Measurements from ENCODE around the gene ATAD1.

ATAD1 gene

GRCh38 chr10:87799860-87800259, 18.2 kb downstream of the ATAD1 start:
- ATAC-seq: no peak

GRCh38 chr10:87798082-87798481, 19.9 kb downstream of the ATAD1 start:
- ATAC-seq: no peak

GRCh38 chr10:87794285-87794684, 23.7 kb downstream of the ATAD1 start:
- no peak for ATAC-seq

DNA sequence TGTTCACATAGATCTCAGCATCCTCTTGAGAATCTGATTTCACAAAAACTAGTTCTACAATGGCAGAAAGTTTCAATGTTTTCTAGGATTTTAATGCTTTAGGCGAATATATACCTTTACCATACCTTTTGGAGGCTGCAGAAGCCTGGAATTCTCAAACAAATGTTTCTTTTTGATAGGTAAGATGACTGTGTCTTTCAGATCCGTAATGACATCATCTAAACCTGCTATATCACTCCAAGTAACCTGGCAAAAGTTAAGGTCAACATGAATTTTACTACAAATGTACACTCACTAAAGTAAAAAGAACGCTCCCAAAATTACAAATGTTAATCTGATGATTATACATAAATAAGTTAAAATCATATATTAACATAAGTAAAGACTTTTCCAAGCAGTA, 27.8 kb downstream of the ATAD1 start:
- no peak for ATAC-seq

DNA sequence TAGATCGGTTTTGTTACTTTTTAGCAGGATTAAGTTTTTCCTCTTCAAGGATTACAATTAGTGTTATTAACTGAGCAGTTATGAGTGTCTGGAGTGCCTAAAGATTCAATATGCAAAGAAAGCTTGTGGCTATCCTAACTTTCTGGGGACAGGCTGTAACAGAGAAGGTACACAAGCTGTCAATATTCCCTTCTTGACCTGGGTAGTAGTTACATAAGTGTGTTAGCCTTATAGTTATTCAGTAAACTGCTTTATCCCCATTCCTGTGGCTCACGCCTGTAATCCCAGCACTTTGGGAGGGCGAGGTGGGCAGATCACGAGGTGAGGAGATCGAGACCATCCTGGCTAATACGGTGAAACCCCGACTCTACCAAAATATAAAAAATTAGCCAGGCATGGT, 31.6 kb downstream of the ATAD1 start:
- no peak for ATAC-seq

- no peak for ATAC-seq
Measured at GRCh38 chr10:87782721-87783120, 35.3 kb downstream of the ATAD1 start.

DNA sequence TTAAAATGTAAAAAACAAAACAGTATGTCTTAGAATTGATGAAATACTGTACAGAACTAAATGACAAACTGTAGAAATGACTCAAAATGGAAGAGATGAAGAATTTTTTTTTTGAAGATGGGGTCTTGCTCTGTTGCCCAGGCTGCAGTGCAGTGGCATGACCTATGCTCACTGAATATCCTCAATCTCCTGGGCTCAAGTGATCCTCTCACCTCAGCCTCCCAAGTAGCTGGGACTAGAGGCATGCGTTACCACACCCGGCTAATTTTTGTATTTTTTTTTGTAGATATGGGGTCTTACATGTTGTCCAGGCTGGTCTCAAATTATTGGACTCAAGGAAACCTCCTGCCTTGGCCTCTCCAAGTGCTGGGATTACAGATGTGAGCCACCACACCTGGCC, 36.5 kb downstream of the ATAD1 start:
- no peak for ATAC-seq

- no peak for ATAC-seq
Measured at GRCh38 chr10:87776328-87776727, 41.7 kb downstream of the ATAD1 start.

GRCh38 chr10:87775766-87776165, 42.3 kb downstream of the ATAD1 start:
- ATAC-seq: no peak

DNA sequence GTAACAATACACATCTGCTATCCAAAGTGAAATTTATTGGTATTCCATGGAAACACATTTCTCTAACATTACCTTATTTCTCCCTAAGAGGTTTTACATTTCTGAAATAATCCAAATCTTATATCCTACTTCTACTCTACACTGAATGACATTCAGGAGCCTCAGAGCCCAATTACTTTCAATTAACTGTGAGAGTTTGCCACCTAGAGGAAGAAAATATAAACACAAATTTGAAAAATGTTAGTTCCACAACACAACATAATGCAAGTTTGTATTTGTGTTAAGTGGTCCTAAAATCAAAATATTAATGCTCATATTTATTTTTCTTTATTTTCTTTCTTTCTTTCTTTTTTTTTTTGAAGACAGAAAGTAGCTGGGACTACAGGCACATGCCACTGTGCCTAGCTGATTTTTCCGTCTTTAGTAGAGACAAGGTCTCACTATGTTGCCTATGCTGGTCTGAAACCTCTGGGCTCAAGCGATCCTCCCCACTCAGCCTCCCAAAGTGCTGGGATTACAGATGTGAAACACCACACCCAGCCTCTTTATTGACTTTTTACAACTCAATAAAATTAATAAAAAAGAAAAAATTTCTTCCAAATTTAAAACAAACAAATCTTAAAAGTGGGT, 46.0 kb downstream of the ATAD1 start:
- ATAC-seq: no peak

DNA sequence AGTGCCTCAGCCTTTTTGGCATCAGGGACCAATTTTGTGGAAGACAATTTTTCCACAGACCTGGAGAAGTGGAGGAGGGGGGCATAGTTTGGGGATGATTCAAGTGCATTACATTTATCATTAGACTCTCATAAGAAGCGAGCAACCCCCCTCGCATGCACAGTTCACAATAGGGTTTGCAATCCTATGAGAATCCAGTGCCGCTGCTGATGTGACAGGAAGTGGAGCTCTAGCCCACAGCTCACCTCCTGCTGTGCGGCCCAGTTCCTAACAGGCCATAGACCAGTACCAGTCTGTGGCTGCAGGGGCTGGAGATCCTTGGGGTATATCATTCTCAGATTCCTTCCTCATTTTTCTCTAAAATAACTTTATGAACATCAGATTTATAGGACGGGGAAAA, 50.8 kb downstream of the ATAD1 start:
- ATAC-seq: no peak

DNA sequence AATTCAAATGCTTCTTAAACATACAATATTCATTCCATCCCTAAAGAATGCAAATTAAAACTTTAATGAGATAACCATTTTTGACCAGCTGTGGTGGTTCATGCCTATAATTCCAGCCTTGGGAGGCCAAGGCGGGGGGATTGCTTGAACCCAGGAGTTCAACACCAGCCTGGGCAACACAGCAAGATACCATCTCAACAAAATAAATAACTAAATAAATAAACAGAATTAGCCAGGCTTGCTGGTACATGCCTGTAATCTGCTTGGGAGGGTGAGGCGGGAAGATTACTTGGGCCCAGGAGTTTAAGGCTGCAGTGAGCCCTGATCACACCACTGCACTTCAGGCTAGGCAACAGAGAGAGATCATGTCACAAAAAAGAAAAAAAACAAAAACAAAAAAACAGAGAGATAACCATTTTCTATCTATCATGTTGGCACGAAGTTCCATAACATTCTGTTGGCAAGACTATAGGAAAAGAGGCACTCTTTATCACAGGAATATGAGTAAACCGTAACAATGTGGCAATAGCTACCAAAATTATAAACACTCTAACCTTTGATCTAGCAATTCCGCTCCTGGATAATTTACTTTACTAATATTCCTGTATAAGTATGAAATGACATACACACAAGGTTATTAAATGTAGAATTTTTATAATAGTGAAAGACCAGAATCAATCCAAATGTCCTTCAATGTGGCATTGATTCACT, 52.2 kb downstream of the ATAD1 start:
- no peak for ATAC-seq

DNA sequence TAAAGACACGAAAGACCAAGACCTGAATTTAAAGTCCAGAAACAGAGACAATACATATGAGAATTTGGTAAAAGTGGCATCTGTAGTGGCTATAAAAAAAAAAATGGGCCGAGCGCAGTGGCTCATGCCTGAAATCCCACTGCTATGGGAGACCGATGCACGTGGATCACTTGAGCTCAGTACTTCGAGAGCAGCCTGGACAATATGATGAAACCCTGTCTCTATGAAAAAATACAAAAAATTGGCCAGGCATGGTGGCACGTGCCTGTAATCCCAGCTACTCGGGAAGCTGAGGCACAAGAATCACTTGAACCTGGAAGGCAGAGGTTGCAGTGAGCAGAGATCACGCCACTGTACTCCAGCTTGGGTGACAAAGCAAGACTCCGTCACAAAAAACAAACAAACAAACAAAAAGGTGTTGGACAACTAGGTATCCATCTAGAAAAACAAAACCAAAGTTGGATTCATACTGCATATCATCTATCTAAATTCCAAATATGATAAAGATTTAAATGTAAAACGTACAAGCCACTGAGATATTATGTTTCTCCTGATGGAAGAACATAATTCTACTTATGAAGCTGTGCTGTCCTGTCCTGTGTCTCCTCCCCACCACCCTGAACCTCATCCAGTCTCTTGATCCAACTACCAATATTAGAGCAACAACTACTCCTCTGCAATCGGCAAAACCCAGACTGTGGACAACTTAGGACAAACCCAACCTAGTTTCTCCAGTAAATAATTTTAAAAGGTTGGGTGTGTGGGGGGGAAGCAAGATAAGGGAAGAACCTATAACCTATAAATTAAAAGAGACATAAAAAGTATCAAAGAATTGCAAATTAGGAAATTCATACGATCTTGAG, 53.7 kb downstream of the ATAD1 start:
- ATAC-seq: no peak

DNA sequence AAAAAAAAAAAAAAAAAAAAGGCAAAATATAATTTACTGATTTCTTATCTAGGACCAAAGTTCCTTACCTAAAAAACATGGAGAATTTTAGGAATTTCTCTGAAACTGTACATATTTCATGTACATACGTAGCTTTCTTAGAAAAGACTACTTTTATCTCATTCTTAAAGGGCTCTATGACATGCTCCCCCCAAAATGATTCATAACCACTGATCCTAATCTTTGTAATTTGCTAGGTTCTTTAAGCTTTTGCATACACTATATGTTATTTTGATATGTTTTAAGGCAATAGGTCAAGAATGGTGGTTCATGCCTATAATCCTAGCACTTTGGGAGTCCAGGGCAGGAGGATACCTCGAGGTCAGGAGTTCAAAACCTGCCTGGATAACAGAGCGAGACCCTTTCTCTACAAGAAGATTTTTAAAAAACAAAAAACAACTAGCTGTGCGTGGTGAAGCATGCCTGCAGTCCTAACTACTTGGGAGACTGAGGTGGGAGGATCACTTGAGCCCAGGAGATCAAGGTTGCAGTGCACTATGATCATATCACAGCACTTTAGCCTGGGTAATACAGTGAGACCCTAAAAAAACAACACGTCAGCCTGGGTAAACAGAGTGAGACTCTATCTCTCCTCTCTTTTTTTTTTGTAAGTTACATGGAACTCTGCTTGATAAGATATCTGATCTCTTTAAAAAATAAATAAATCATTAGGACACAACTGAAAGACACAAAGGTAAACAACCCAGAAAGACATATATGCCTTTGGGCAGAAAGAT, 54.8 kb downstream of the ATAD1 start:
- ATAC-seq: no peak

GRCh38 chr10:87761892-87762291, 56.1 kb downstream of the ATAD1 start:
- ATAC-seq: peak; percentile 97 to 98

DNA sequence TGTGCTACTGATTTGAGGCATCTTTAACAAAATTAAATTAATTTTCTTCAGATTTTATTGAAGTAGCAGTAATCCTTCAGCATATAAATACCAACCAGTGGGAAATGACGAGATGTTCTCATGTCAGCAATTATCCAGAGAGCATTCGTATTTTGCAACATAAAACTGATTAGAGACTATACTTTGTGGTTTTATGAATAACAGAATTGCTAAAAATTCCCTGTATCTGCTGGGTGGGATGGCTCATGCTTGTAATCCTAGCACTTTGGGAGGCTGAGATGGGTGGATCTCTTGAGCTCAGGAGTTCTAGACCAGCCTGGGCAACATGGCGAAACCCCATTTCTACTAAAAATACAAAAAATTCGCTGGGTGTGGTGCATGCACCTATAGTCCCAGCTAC, 56.9 kb downstream of the ATAD1 start:
- no peak for ATAC-seq

DNA sequence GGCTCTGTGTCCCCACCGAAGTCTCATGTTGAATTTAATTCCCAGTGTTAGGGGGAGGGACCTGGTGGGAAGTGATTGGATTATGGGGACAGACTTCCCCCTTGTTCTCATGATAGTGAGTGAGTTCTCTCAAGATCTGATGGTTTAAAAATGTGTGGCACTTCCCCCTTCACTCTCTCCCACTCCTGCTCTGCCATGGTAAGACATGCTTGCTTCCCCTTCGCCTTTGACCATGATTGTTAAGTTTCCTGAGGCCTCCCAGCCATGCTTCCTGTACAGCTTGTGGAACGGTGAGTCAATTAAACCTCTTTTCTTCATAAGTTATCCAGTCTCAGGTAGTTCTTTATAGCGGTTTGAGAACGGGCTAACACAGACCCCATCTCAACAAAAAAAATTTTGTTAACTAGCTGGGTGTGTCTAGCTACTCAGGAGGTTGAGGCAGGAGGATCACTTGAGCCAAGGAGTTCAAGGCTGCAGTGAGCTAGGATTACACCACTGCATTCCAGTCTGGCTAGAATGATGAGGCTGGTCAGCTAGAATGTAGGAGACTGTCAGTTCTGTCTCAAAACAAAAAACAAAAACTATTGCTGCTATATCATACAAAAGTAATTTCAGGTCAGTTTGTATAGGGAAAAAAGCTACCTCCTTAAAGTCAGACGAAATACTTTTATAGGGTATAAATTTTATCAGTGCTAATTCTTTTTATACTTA, 57.7 kb downstream of the ATAD1 start:
- ATAC-seq: no peak

DNA sequence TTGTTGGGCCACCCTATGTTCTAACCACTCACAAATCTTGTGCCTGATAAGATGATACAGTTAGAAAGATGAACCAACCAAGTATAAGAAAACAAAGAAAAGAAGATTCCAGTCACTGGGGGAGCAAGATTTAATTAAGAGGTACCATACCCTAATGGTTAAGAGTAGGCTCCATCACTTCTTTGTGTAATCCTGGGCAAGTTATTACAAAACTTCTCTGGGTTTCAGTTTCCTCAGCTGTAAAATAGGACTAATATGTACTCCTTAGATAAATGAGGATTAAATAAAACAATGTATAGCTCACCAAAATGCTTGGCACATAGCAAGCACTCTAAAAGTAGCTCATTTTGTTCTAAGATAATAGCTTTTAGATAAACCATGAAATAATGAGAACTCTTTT, 58.5 kb downstream of the ATAD1 start:
- no peak for ATAC-seq

DNA sequence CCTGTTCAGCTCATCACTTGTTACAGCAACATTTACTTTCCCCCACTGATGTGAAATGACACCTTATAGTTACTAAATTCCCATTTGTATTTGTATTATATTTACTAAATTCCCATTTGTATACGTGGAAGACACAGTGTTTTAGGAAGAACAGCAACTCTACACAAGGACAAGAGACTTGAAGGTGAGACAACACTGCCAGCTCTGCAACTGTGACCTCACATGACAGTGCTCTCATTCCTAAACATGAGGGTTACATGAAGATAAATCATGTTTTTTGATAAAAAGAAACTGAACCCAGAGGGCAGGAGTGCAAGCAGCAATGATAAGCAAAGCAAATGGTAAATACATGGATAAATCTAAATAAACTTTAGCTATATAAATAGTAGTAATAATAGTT, 60.3 kb downstream of the ATAD1 start:
- ATAC-seq: no peak

DNA sequence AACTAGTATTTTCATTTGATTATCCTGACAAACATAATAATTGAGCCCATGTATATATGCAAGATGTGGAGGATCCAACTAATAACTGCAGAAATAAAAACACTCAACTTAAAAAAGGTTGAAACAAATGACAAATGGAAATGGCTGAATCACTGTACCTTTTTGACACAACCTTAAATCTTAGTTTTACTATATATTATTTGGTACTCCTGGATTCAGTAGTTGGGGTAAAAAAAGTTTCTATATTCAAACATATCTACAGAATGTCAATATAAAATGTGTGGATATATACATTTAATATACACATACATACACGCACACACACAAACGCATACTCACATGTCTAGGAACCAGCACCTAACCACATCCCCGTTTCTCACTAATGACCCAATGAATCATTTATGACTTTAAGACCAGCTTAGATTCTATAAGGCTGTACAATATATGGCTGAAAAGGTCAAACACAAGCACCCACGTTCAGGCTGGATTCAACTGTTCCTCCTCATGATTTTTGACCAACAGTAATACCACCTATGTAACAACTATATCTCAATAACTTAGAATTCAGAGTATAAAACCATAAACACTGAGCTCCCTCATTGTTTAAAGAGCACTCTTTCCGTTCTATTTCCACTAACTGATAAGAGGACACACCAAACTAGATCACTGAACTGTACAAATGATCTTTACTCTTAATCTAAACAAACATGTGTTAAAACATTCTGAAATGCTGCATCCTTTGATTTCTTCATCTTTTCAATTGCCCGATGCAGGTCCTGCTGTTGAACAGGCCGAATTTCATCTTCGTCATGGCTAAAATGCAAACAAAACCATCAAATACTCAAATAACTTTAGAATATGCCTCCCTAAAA, 63.8 kb downstream of the ATAD1 start:
- peak; percentile 66 to 69 for ATAC-seq

GRCh38 chr10:87752566-87752965, 65.5 kb downstream of the ATAD1 start:
- no peak for ATAC-seq
